ENCODE measurements around the gene MTRR. TPM values are rescaled to one million over a fixed set of nuclear protein-coding genes. Genes with fewer than 3 reads are reported as not detected.

MTRR gene
- total and polyA plus RNA-seq, 2 donors (not counting 1 experiment from before 2014, with no cell fraction given), result 25.5 to 67.8 TPM

GRCh38 chr5:7837403-7837802 lies 31.5 kb upstream of the MTRR start:
- DNase-seq (no peak), ATAC-seq (ENCODE audit: low read depth) (no peak)
- no peak overlapping the region for H3K4me3 ChIP-seq (ENCODE audit: control extremely low read depth in 1 of 5, extremely low read depth in 1 of 5, insufficient read depth in 1 of 5, low read depth in 2 of 5, low read length in 4 of 5)
- H3K27me3 ChIP-seq (replicated peaks in 1 of 4; ENCODE audit: control extremely low read depth in 1 of 4, control insufficient read depth in 3 of 4, insufficient read depth in 4 of 4, low read length in 3 of 4), result peaks cover 0 to 9% (median 0%) of the 10 kb centered on the region in 4 experiments
- no peaks in the 10 kb centered on the region for H4K20me1 ChIP-seq (ENCODE audit: control insufficient read depth, insufficient read depth, low read length, poor library complexity, severe bottlenecking)
- Mint-ChIP-seq H3K27ac (no peak overlapping the region), H3K9me3 (ENCODE audit: insufficient read depth) (peaks cover 2% of the 10 kb centered on the region), H3K4me1 (no peaks in the 10 kb centered on the region), H3K4me3 (no peak overlapping the region), H3K27me3 (peaks cover 30% of the 10 kb centered on the region)
- CTCF ChIA-PET, result no interaction called here
- H2AFZ ChIP-seq (ENCODE audit: insufficient read depth, low read depth, low read length, poor library complexity, severe bottlenecking), result no peak overlapping the region
- POLR2A ChIA-PET, result no interaction called here
- no peak overlapping the region for H3K9ac ChIP-seq (ENCODE audit: low read length)
- no peak overlapping the region for H3K27ac ChIP-seq (ENCODE audit: low read length in 2 of 2)
- intact Hi-C loops (cut with micrococcal nuclease), result no loop called here
- H3K9me3 ChIP-seq (ENCODE audit: control extremely low read depth in 1 of 3, control insufficient read depth in 2 of 3, insufficient read depth in 1 of 3, low read length in 2 of 3), result no peaks in the 10 kb centered on the region
- H3K4me2 ChIP-seq (replicated peaks; ENCODE audit: low read depth, low read length, poor library complexity, severe bottlenecking), result no peak overlapping the region
- H3K79me2 ChIP-seq (ENCODE audit: control insufficient read depth, insufficient read depth, low read length), result no peaks in the 10 kb centered on the region
- TF ChIP-seq EZH2 (IDR thresholded peaks at IDR 0.05; ENCODE audit: borderline replicate concordance, insufficient read depth, low read depth, low read length, poor library complexity, severe bottlenecking) (no peak), CTCF (IDR thresholded peaks at IDR 0.05) (no peak)
- 67% methylated on average over 1 of the region's 3 CpGs for WGBS (ENCODE audit: insufficient coverage)
- no peaks in the 10 kb centered on the region for H3K4me1 ChIP-seq (ENCODE audit: control insufficient read depth in 2 of 2, insufficient read depth in 2 of 2, low read length in 2 of 2)
- no peaks in the 10 kb centered on the region for H3K36me3 ChIP-seq (replicated peaks in 1 of 2; ENCODE audit: control extremely low read depth in 1 of 2, control insufficient read depth in 1 of 2, extremely low read depth in 1 of 2, insufficient read depth in 2 of 2, low read length in 1 of 2)

- intact Hi-C loops (cut with micrococcal nuclease), result no loop called here
- H4K20me1 ChIP-seq (ENCODE audit: control insufficient read depth, insufficient read depth, low read length, poor library complexity, severe bottlenecking), result no peaks in the 10 kb centered on the region
- H3K79me2 ChIP-seq (ENCODE audit: control insufficient read depth, insufficient read depth, low read length), result no peaks in the 10 kb centered on the region
- Mint-ChIP-seq H3K4me3 (no peak overlapping the region), H3K27me3 (peaks cover 35% of the 10 kb centered on the region), H3K4me1 (peaks cover 5% of the 10 kb centered on the region), H3K27ac (no peak overlapping the region), H3K9me3 (ENCODE audit: insufficient read depth) (peaks cover 2% of the 10 kb centered on the region)
- peaks cover 0 to 9% (median 0%) of the 10 kb centered on the region in 4 experiments for H3K27me3 ChIP-seq (replicated peaks in 1 of 4; ENCODE audit: control extremely low read depth in 1 of 4, control insufficient read depth in 3 of 4, insufficient read depth in 4 of 4, low read length in 3 of 4)
- H3K4me2 ChIP-seq (replicated peaks; ENCODE audit: low read depth, low read length, poor library complexity, severe bottlenecking), result no peak overlapping the region
- peaks cover 6 to 10% of the 10 kb centered on the region in 2 donors for H3K4me1 ChIP-seq (ENCODE audit: control insufficient read depth in 2 of 2, insufficient read depth in 2 of 2, low read length in 2 of 2)
- H3K9ac ChIP-seq (ENCODE audit: low read length), result no peak overlapping the region
- ATAC-seq (ENCODE audit: low read depth), result no peak
- H3K4me3 ChIP-seq (ENCODE audit: control extremely low read depth in 1 of 5, extremely low read depth in 1 of 5, insufficient read depth in 1 of 5, low read depth in 2 of 5, low read length in 4 of 5), result no peak overlapping the region
- WGBS (ENCODE audit: insufficient coverage), result 75% methylated on average over 1 of the region's 2 CpGs
- H3K27ac ChIP-seq (ENCODE audit: low read length in 2 of 2), result no peak overlapping the region
- no peaks in the 10 kb centered on the region for H3K9me3 ChIP-seq (ENCODE audit: control extremely low read depth in 1 of 3, control insufficient read depth in 2 of 3, insufficient read depth in 1 of 3, low read length in 2 of 3)
- no peak overlapping the region for H2AFZ ChIP-seq (ENCODE audit: insufficient read depth, low read depth, low read length, poor library complexity, severe bottlenecking)
- POLR2A ChIA-PET, result no interaction called here
- H3K36me3 ChIP-seq (replicated peaks in 1 of 2; ENCODE audit: control extremely low read depth in 1 of 2, control insufficient read depth in 1 of 2, extremely low read depth in 1 of 2, insufficient read depth in 2 of 2, low read length in 1 of 2), result no peaks in the 10 kb centered on the region
- no peak for TF ChIP-seq EZH2 (IDR thresholded peaks at IDR 0.05; ENCODE audit: borderline replicate concordance, insufficient read depth, low read depth, low read length, poor library complexity, severe bottlenecking)
- TF ChIP-seq CTCF (IDR thresholded peaks at IDR 0.05), result no peak
- CTCF ChIA-PET, result no interaction called here
- DNase-seq, result no peak
Observed at GRCh38 chr5:7842531-7842930, 26.4 kb upstream of the MTRR start.

Data from B cell (primary cell).